HG03432 (cell line): ENCODE results near the gene EMX1.

Experiments used
- ATAC-seq: cut with Tn5 transposase; IDR thresholded peaks from one replicate; pipeline ENCODE4 v1.9.1; 2021; ENCODE audit warnings: mild to moderate bottlenecking, moderate library complexity; ENCODE audit not compliant: unreplicated experiment

EMX1 gene

GRCh38 chr2:72974436-72974754, 57.1 kb downstream of the EMX1 start:
- no peak for ATAC-seq

- no peak for ATAC-seq
Measured at GRCh38 chr2:72975017-72975416, 57.7 kb downstream of the EMX1 start.

- no peak for ATAC-seq
Measured at GRCh38 chr2:72979896-72980295, 62.6 kb downstream of the EMX1 start.

GRCh38 chr2:72980535-72981217, 63.4 kb downstream of the EMX1 start:
- no peak for ATAC-seq

GRCh38 chr2:72981536-72981935, 64.2 kb downstream of the EMX1 start:
- ATAC-seq: no peak

- no peak for ATAC-seq
Measured at GRCh38 chr2:72982219-72982618, 64.9 kb downstream of the EMX1 start.

- ATAC-seq: no peak
Measured at GRCh38 chr2:72982781-72983499, 65.6 kb downstream of the EMX1 start.

- ATAC-seq: no peak
Measured at GRCh38 chr2:72983500-72984161, 66.3 kb downstream of the EMX1 start.

- no peak for ATAC-seq
Measured at GRCh38 chr2:72984172-72984671, 66.9 kb downstream of the EMX1 start.
